Suprapubic skin (tissue), 4 donors: ENCODE measurements around the gene SH3RF1. TPM values are rescaled to one million over a fixed set of nuclear protein-coding genes. Genes with fewer than 3 reads are reported as not detected.

Source experiments
- DNase-seq, 2 donors: peaks; one replicate each; pipeline ENCODE4 v3.0.0-alpha.2; 2019; ENCODE audit warnings: low spot score in 2 of 2
- H3K27ac ChIP-seq: fragments of 200-600 bp; sonication (generic); one replicate; pipeline ENCODE4 v1.5.1; 2019
- H3K27me3 ChIP-seq: fragments of 200-600 bp; sonication (generic); one replicate; pipeline ENCODE4 v1.5.1; 2019
- H3K36me3 ChIP-seq: fragments of 200-600 bp; sonication (generic); one replicate; pipeline ENCODE4 v1.5.1; 2019
- H3K4me1 ChIP-seq: fragments of 200-600 bp; sonication (generic); one replicate; pipeline ENCODE4 v1.5.1; 2019
- H3K4me3 ChIP-seq: fragments of 200-600 bp; sonication (generic); one replicate; pipeline ENCODE4 v1.5.1; 2019; ENCODE audit warnings: mild to moderate bottlenecking
- H3K9me3 ChIP-seq: fragments of 200-600 bp; sonication (generic); one replicate; pipeline ENCODE4 v1.5.1; 2019
- EP300 ChIP-seq: sonication (generic); formaldehyde crosslinking; IDR thresholded peaks from one replicate; pipeline ENCODE4 v1.6.1; 2017; ENCODE audit warnings: antibody characterized with exemption
- POLR2A ChIP-seq, 2 donors: fragments of 450-650 bp; IDR thresholded peaks; one replicate each; pipeline ENCODE4 v1.6.1; 2017; ENCODE audit warnings: antibody characterized with exemption in 2 of 2, mild to moderate bottlenecking in 2 of 2, moderate library complexity in 2 of 2
- POLR2AphosphoS5 ChIP-seq, 3 donors: sonication (generic); formaldehyde crosslinking; IDR thresholded peaks; one replicate each; pipeline ENCODE4 v1.6.1; 2017; ENCODE audit warnings: antibody characterized with exemption in 3 of 3
- WGBS: methylation state at CpG from one replicate; pipeline ENCODE4 v1.1.5; 2018; 5-methylcytosine and 5-hydroxymethylcytosine counted together
- total RNA-seq, 4 donors: library from RNA; depleted of rRNA; stranded (reverse); fragments of >200 nt; gene quantifications; one replicate each; pipeline ENCODE4 v1.1.0, GENCODE V29; 2016
- TF ChIP-seq, protein P1 (sequence below), 2 donors: fragments of 200-600 bp in 1 of 2; fragments of 450-650 bp in 1 of 2; sonication (generic) in 1 of 2; IDR thresholded peaks; one replicate each; pipeline ENCODE4 v1.5.1; 2016 to 2019; ENCODE audit warnings: antibody characterized with exemption in 2 of 2, mild to moderate bottlenecking in 1 of 2, moderate library complexity in 1 of 2

Gene SH3RF1
- total RNA-seq, 4 donors from 2014 or later: 10.8 to 18.1 (median 15.0) TPM

DNA sequence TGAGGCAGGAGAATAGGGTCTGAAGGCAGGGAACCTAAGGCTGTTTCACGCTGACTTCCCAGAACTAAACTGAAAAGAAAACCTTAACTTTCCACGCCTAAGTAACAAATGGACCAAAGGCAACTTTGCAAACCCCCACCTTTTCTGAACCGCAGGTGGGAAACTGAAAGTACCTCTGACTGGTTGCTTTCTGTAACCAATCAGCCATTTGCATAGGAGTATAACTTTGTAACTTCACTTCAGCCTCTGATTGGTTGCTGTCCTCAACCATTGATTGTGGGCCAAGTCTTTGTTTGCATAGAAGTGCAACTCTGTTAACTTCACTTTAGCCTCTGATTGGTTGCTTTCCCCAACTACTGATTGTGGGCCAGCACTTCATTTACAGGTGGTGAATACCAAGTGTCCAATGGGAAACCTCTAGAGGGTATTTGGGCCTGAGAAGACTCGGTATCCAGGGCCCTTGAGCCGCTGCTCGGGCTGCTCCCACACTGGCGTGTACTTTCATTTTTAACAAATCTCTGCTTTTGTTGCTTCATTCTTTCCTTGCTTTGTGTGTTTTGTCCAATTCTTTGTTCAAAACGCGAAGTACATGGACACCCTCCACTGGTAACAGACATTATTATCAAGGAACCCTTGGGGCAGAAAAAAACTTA is 139.1 kb downstream of the SH3RF1 start:
- Histone ChIP-seq H3K27ac (no peak overlapping the region), H3K4me1 (peaks cover 26% of the 10 kb centered on the region), H3K9me3 (no peaks in the 10 kb centered on the region), H3K36me3 (peaks cover 8% of the 10 kb centered on the region), H3K4me3 (no peak overlapping the region), H3K27me3 (no peaks in the 10 kb centered on the region)
- no peak for DNase-seq
- TF ChIP-seq POLR2A (IDR thresholded peaks at IDR 0.05) (no peak), POLR2AphosphoS5 (IDR thresholded peaks at IDR 0.05) (no peak), EP300 (no peak)
- TF ChIP-seq, protein P1, sequence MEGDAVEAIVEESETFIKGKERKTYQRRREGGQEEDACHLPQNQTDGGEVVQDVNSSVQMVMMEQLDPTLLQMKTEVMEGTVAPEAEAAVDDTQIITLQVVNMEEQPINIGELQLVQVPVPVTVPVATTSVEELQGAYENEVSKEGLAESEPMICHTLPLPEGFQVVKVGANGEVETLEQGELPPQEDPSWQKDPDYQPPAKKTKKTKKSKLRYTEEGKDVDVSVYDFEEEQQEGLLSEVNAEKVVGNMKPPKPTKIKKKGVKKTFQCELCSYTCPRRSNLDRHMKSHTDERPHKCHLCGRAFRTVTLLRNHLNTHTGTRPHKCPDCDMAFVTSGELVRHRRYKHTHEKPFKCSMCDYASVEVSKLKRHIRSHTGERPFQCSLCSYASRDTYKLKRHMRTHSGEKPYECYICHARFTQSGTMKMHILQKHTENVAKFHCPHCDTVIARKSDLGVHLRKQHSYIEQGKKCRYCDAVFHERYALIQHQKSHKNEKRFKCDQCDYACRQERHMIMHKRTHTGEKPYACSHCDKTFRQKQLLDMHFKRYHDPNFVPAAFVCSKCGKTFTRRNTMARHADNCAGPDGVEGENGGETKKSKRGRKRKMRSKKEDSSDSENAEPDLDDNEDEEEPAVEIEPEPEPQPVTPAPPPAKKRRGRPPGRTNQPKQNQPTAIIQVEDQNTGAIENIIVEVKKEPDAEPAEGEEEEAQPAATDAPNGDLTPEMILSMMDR (IDR thresholded peaks at IDR 0.05): no peak
- WGBS: 91% methylated on average over 9 of the region's 9 CpGs

DNA sequence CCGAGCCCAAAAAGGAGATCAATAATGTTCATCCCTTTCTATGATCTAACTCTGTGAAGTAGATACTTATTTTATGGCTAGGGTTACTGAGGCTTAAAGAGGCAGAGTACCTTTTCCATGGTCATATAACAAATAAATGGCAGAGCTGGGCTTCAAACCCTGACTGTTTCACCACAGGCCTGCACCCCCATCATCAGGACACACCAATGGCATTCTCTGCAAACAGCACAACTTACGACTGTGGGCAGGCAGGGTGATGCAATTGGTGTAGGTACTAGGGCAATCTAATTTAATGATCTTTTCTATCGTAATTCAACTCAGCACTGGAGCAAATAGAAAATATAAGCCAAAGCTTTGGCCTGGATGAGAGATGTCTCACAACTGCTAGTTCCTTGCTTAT is 141.9 kb downstream of the SH3RF1 start:
- no peaks in the 10 kb centered on the region for H3K27me3 ChIP-seq
- H3K4me1 ChIP-seq: peaks cover 6% of the 10 kb centered on the region
- no peaks in the 10 kb centered on the region for H3K9me3 ChIP-seq
- 68% methylated on average over 3 of the region's 3 CpGs for WGBS
- TF ChIP-seq POLR2AphosphoS5 (IDR thresholded peaks at IDR 0.05) (no peak), POLR2A (IDR thresholded peaks at IDR 0.05) (no peak), EP300 (no peak)
- TF ChIP-seq, protein P1 (IDR thresholded peaks at IDR 0.05): no peak
- no peak overlapping the region for H3K4me3 ChIP-seq
- no peak for DNase-seq
- peaks cover 8% of the 10 kb centered on the region for H3K36me3 ChIP-seq
- H3K27ac ChIP-seq: no peak overlapping the region

DNA sequence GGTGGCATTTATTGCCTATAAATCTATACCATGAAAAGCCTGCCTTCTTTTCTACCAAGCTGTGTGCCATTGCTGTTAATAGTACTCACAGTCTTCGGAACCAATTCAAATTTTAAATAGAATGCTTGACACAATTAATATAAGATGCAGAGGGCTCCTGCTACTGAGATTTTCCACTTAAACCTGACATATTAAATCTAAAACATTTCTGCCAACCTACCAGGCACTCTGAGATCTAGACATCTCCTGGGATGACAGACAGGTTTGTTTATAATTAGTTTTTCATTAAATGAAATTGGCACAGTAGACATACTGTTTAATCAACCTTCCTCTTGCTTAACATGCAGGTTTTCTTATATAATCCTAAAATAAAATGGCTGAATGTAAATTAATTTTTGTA is 143.4 kb downstream of the SH3RF1 start:
- Histone ChIP-seq H3K4me3 (no peak overlapping the region), H3K9me3 (no peaks in the 10 kb centered on the region), H3K4me1 (no peaks in the 10 kb centered on the region), H3K27ac (no peak overlapping the region), H3K27me3 (no peaks in the 10 kb centered on the region), H3K36me3 (peaks cover 2% of the 10 kb centered on the region)
- no peak for TF ChIP-seq POLR2A (IDR thresholded peaks at IDR 0.05)
- no peak for TF ChIP-seq POLR2AphosphoS5 (IDR thresholded peaks at IDR 0.05)
- no peak for TF ChIP-seq EP300
- TF ChIP-seq, protein P1 (IDR thresholded peaks at IDR 0.05): no peak
- WGBS: 95% methylated on average over 1 of the region's 1 CpG
- no peak for DNase-seq

DNA sequence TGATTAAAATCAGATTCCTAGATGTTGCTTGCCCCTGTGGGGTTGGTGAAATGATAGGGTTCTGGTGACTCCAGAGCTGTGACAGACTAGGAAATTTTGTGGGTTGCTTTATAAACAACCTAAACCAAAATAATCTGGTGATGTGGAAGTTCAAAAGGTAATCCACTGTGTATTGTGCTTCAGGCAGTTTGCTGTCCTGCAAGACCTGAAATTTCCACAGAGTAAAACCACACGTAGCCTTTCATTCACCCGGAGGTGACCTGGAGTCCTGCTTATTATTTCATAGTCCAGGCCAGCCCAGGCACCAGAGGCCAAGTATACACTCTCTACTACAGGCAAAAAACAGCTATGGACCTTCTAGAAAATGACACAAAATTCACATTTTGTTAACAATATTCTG is 146.1 kb downstream of the SH3RF1 start:
- no peak for TF ChIP-seq POLR2A (IDR thresholded peaks at IDR 0.05)
- H3K27ac ChIP-seq: no peak overlapping the region
- H3K36me3 ChIP-seq: peaks cover 20% of the 10 kb centered on the region
- no peaks in the 10 kb centered on the region for H3K27me3 ChIP-seq
- no peak for DNase-seq
- no peaks in the 10 kb centered on the region for H3K4me1 ChIP-seq
- H3K4me3 ChIP-seq: no peak overlapping the region
- 80% methylated on average over 2 of the region's 2 CpGs for WGBS
- no peaks in the 10 kb centered on the region for H3K9me3 ChIP-seq

DNA sequence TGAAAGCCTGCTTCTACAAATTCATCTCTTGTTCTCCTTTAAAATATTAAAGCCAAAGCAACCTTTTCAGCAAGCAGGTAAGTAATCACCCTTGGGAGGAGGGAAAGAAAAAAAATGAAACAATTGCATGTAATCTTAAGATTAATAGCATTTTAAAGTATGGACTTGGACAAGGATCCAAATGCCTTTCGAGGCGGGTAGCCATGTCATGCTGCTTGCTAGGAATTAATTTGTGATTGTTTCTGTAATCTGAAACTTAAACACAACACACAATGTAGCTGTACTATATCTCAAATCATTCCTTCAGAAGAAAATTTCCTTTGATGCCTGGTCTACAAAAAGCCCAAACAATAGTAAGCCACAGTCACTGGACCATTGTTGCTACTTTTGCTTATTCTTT is 148.3 kb downstream of the SH3RF1 start:
- H3K9me3 ChIP-seq: no peaks in the 10 kb centered on the region
- 84% methylated on average over 2 of the region's 2 CpGs for WGBS
- no peaks in the 10 kb centered on the region for H3K27me3 ChIP-seq
- no peak overlapping the region for H3K27ac ChIP-seq
- H3K36me3 ChIP-seq: peaks cover 29% of the 10 kb centered on the region
- no peak for DNase-seq
- TF ChIP-seq EP300 (no peak), POLR2AphosphoS5 (IDR thresholded peaks at IDR 0.05) (no peak), POLR2A (IDR thresholded peaks at IDR 0.05) (no peak)
- TF ChIP-seq, protein P1 (IDR thresholded peaks at IDR 0.05): no peak
- no peak overlapping the region for H3K4me3 ChIP-seq
- H3K4me1 ChIP-seq: no peaks in the 10 kb centered on the region
